Mesenchymal stem cell (in vitro differentiated cells and primary cell): ENCODE results near the gene HNF1B.

ENCODE experiments used
- DNase-seq: peaks from one replicate; pipeline ENCODE4 v3.0.0-alpha.2; 2013
- H2AFZ ChIP-seq: one replicate; pipeline ENCODE4 v1.6.1; 2013; ENCODE audit warnings: low read depth, mild to moderate bottlenecking, control low read depth, inconsistent platforms, low read length, moderate library complexity
- H2AK5ac ChIP-seq: 2 replicates; pipeline ENCODE4 v1.6.1; 2013; ENCODE audit warnings: low read length, moderate library complexity, mild to moderate bottlenecking, inconsistent platforms; ENCODE audit not compliant: severe bottlenecking
- H2BK120ac ChIP-seq: one replicate; pipeline ENCODE4 v1.6.1; 2013; ENCODE audit warnings: low read depth, mild to moderate bottlenecking, inconsistent platforms, low read length, moderate library complexity
- H2BK12ac ChIP-seq, 2 experiments: one replicate each; pipeline ENCODE4 v1.6.1; 2013; ENCODE audit warnings: inconsistent platforms in 2 of 2, low read length in 2 of 2, mild to moderate bottlenecking in 2 of 2, moderate library complexity in 2 of 2, control low read depth in 1 of 2
- H2BK15ac ChIP-seq: one replicate; pipeline ENCODE4 v1.6.1; 2013; ENCODE audit warnings: mild to moderate bottlenecking, low read depth, inconsistent platforms; ENCODE audit not compliant: poor library complexity, severe bottlenecking
- H2BK5ac ChIP-seq: 2 replicates; pipeline ENCODE4 v1.6.1; 2013; ENCODE audit warnings: low read depth, mild to moderate bottlenecking, low read length, control low read depth, inconsistent platforms; ENCODE audit not compliant: poor library complexity, severe bottlenecking
- H3K14ac ChIP-seq, 2 experiments: one replicate each; pipeline ENCODE4 v1.6.1; 2013; ENCODE audit warnings: inconsistent platforms in 2 of 2, low read length in 2 of 2, control low read depth in 1 of 2, mild to moderate bottlenecking in 1 of 2, moderate library complexity in 1 of 2
- H3K18ac ChIP-seq, 2 experiments: one replicate each; pipeline ENCODE4 v1.6.1; 2013; ENCODE audit warnings: inconsistent platforms in 2 of 2, low read length in 2 of 2, control low read depth in 1 of 2, low read depth in 1 of 2, mild to moderate bottlenecking in 1 of 2
- H3K23ac ChIP-seq, 2 experiments: one replicate each; pipeline ENCODE4 v1.6.1; 2013; ENCODE audit warnings: inconsistent platforms in 2 of 2, low read length in 2 of 2, mild to moderate bottlenecking in 2 of 2, moderate library complexity in 2 of 2, control low read depth in 1 of 2
- H3K27ac ChIP-seq: 2 replicates; pipeline ENCODE4 v1.5.1; 2013; ENCODE audit warnings: mild to moderate bottlenecking, moderate library complexity, low read length, control low read depth, inconsistent platforms; ENCODE audit not compliant: poor library complexity, severe bottlenecking
- H3K27me3 ChIP-seq, 2 experiments: 2 replicates each; pipeline versions ENCODE4 v1.6.1 to v1.7.0; 2013; ENCODE audit warnings: low read length in 2 of 2, mild to moderate bottlenecking in 2 of 2, moderate library complexity in 2 of 2, control low read depth in 1 of 2, inconsistent platforms in 1 of 2; ENCODE audit not compliant: control insufficient read depth in 1 of 2, insufficient read depth in 1 of 2
- H3K36me3 ChIP-seq, 2 experiments: 2 replicates each; pipeline versions ENCODE4 v1.6.1 to v1.7.0; 2013; ENCODE audit warnings: low read length in 2 of 2, control low read depth in 1 of 2, inconsistent platforms in 1 of 2, low read depth in 1 of 2, mild to moderate bottlenecking in 1 of 2; ENCODE audit not compliant: insufficient read depth in 2 of 2, control insufficient read depth in 1 of 2
- H3K4ac ChIP-seq, 2 experiments: one replicate each; pipeline ENCODE4 v1.6.1; 2013; ENCODE audit warnings: inconsistent platforms in 2 of 2, low read length in 2 of 2, mild to moderate bottlenecking in 2 of 2, moderate library complexity in 2 of 2, control low read depth in 1 of 2, low read depth in 1 of 2
- H3K4me1 ChIP-seq: 2 replicates; pipeline ENCODE4 v1.6.1; 2013; ENCODE audit warnings: low read depth, low read length, control low read depth; ENCODE audit not compliant: control insufficient read depth, insufficient read depth
- H3K4me2 ChIP-seq: 2 replicates; pipeline ENCODE4 v1.6.1; 2013; ENCODE audit warnings: low read length, mild to moderate bottlenecking, inconsistent platforms; ENCODE audit not compliant: poor library complexity, severe bottlenecking
- H3K4me3 ChIP-seq, 2 experiments: 2 replicates each; pipeline versions ENCODE4 v1.5.1 to v1.7.0; 2013; ENCODE audit warnings: low read length in 2 of 2, mild to moderate bottlenecking in 2 of 2, control low read depth in 1 of 2, low read depth in 1 of 2; ENCODE audit not compliant: insufficient read depth in 1 of 2
- H3K79me1 ChIP-seq: replicated peaks from 2 replicates; pipeline ENCODE4 v1.6.1; 2013; ENCODE audit warnings: mild to moderate bottlenecking, control low read depth, low read length, inconsistent platforms; ENCODE audit not compliant: poor library complexity, severe bottlenecking
- H3K9ac ChIP-seq: 2 replicates; pipeline ENCODE4 v1.7.0; 2013; ENCODE audit warnings: mild to moderate bottlenecking, low read length, moderate library complexity
- H3K9me3 ChIP-seq: 2 replicates; pipeline ENCODE4 v1.7.0; 2013; ENCODE audit warnings: mild to moderate bottlenecking, low read length; ENCODE audit not compliant: control insufficient read depth
- H4K8ac ChIP-seq: one replicate; pipeline ENCODE4 v1.6.1; 2013; ENCODE audit warnings: inconsistent platforms, mild to moderate bottlenecking, low read length, moderate library complexity
- H4K91ac ChIP-seq: one replicate; pipeline ENCODE4 v1.6.1; 2013; ENCODE audit warnings: mild to moderate bottlenecking, low read length, inconsistent platforms
- WGBS: methylation state at CpG from one replicate; pipeline ENCODE4 v1.1.7; 2013; ENCODE audit warnings: mixed read lengths; 5-methylcytosine and 5-hydroxymethylcytosine counted together

Gene HNF1B

DNA sequence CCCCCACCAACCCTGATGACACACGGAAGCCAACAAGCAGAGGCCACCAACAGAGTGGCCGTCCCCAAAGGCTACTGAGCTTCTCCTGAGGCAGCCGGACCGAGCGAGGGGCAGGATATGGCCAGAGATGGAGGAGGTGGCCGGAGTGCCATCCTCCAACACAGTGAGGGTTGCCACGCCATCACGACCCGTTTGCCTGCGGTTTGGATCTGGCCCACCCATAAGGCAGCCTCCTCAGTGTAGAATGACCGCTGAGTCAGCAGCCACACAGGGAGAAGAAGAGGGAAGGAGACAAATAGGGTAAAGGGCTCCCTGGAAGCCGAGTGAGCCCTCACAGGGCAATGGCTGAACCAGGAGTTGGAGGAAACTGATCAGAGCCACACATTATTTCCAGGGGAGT, 13.8 kb downstream of the HNF1B start:
- H3K4me1 ChIP-seq: peaks cover 40% of the 10 kb centered on the region
- no peak overlapping the region for H2BK5ac ChIP-seq
- no peak overlapping the region for H3K9ac ChIP-seq
- H2AFZ ChIP-seq: no peak overlapping the region
- H3K9me3 ChIP-seq: no peaks in the 10 kb centered on the region
- H3K36me3 ChIP-seq: peaks cover 0 to 78% of the 10 kb centered on the region in 2 experiments
- H3K27me3 ChIP-seq: peaks cover 0 to 75% of the 10 kb centered on the region in 2 experiments
- H3K79me1 ChIP-seq: no peaks in the 10 kb centered on the region
- H2BK15ac ChIP-seq: no peak overlapping the region
- H4K91ac ChIP-seq: no peak overlapping the region
- 92% methylated on average over 12 of the region's 12 CpGs for WGBS
- H3K27ac ChIP-seq: peak overlapping the region; percentile 11
- H4K8ac ChIP-seq: no peak overlapping the region
- H3K18ac ChIP-seq: no peak overlapping the region
- no peak overlapping the region for H3K4me2 ChIP-seq
- no peak overlapping the region for H3K14ac ChIP-seq
- H3K4ac ChIP-seq: no peak overlapping the region
- H2AK5ac ChIP-seq: no peak overlapping the region
- DNase-seq: no peak
- no peak overlapping the region for H3K4me3 ChIP-seq
- H2BK120ac ChIP-seq: no peak overlapping the region
- no peak overlapping the region for H3K23ac ChIP-seq
- no peak overlapping the region for H2BK12ac ChIP-seq

DNA sequence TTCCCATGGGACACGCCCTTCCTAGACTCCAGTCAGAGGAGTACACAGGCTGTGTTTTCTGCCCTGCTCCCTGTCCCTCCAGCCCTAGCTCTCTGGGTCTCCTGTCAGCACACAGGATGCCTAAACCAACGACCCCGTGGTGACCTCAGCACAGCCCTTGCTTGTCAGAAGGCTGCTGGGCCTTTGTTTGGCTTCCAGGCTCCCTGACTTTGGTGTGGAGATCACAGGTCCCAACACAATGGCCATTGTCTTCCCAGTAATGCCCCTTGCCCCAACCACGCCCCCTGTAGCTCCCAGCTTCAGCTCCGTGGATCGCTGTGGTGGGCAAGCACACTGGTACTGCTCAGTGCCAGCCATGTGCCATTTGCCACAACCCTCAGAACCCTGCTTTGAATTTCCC, 15.0 kb downstream of the HNF1B start:
- peaks cover 0 to 76% of the 10 kb centered on the region in 2 experiments for H3K27me3 ChIP-seq
- no peak overlapping the region for H3K4ac ChIP-seq
- peak overlapping the region; percentile 0 for H3K27ac ChIP-seq
- WGBS: 68% methylated on average over 6 of the region's 6 CpGs
- H2BK5ac ChIP-seq: no peak overlapping the region
- H4K8ac ChIP-seq: no peak overlapping the region
- H3K23ac ChIP-seq: no peak overlapping the region
- H2BK120ac ChIP-seq: no peak overlapping the region
- no peak overlapping the region for H3K14ac ChIP-seq
- DNase-seq: no peak
- H3K9ac ChIP-seq: no peak overlapping the region
- H3K36me3 ChIP-seq: peaks cover 0 to 77% of the 10 kb centered on the region in 2 experiments
- H3K4me2 ChIP-seq: no peak overlapping the region
- H2BK12ac ChIP-seq: no peak overlapping the region
- H2AK5ac ChIP-seq: peak overlapping the region; percentile 11
- no peaks in the 10 kb centered on the region for H3K9me3 ChIP-seq
- no peak overlapping the region for H3K18ac ChIP-seq
- H2BK15ac ChIP-seq: no peak overlapping the region
- H3K4me1 ChIP-seq: peaks cover 44% of the 10 kb centered on the region
- no peak overlapping the region for H4K91ac ChIP-seq
- H3K4me3 ChIP-seq: no peak overlapping the region
- H3K79me1 ChIP-seq: no peaks in the 10 kb centered on the region
- H2AFZ ChIP-seq: no peak overlapping the region

DNA sequence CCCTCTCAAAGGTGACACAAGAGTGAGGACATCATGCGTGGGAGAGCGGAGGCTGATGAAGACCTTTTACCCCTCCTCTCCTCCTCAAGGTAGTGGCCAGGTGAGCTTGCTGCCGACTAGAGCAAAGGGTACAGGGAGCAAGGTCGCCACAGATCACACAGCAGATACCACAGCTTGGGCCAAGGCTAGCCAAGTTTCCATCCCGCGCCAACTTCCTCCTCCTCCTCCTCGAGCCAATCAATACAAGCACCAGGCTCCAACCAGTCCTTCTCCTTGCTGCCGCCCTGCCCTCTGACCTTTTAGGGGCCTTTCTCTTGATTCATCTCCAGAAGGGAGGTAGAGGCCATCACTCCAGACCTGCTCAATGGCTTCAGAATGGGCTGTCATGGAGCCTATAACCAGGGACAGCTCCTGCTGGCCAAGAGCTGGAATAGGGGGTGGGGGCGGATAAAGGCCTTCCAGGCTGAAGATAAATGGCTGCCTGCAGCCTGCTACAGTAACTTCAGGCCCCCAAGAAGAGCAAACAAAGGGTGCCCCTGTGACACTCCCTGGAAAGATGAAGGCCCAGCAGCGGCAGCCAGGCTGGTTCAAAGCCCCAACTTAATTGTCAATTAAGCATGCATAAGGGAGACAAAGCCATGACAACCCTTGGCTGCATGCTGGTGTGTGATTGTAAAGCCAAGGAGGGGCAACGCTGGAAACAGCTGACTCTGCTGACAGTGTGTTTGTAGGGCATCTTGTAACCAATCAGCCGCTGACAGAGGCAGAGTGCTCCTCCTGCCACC, 17.8 kb downstream of the HNF1B start:
- H3K27me3 ChIP-seq: peaks cover 0 to 72% of the 10 kb centered on the region in 2 experiments
- no peak overlapping the region for H3K4me2 ChIP-seq
- H3K4me1 ChIP-seq: peaks cover 42% of the 10 kb centered on the region
- no peak overlapping the region for H3K23ac ChIP-seq
- no peak overlapping the region for H3K18ac ChIP-seq
- DNase-seq: no peak
- no peak overlapping the region for H2BK12ac ChIP-seq
- H2BK120ac ChIP-seq: no peak overlapping the region
- H3K27ac ChIP-seq: peak overlapping the region; percentile 6
- no peak overlapping the region for H2BK5ac ChIP-seq
- H3K36me3 ChIP-seq: peaks cover 0 to 83% of the 10 kb centered on the region in 2 experiments
- H2AK5ac ChIP-seq: no peak overlapping the region
- no peak overlapping the region for H2AFZ ChIP-seq
- 87% methylated on average over 12 of the region's 12 CpGs for WGBS
- H3K9me3 ChIP-seq: no peaks in the 10 kb centered on the region
- no peak overlapping the region for H3K9ac ChIP-seq
- no peaks in the 10 kb centered on the region for H3K79me1 ChIP-seq
- no peak overlapping the region for H4K91ac ChIP-seq
- no peak overlapping the region for H3K4ac ChIP-seq
- H4K8ac ChIP-seq: no peak overlapping the region
- H3K14ac ChIP-seq: no peak overlapping the region
- H2BK15ac ChIP-seq: no peak overlapping the region
- no peak overlapping the region for H3K4me3 ChIP-seq

DNA sequence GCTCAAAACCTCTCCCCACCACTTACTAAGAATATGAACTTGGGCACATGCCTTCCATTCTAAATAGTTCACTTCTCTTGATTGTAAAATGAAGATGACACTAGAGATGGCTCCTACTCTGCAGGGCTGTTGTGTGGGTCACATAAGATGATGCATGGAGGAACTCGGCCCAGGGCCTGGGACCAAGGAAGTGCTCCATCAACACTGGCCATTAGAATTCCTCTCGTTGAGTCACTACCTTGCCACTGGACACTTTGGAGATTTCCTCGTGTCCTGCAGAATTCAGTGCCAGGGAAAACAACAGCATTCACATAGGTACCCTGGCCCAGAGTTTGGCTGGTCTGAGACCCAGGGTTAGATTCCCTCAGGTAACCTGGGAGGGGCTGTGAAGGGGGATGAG, 18.6 kb downstream of the HNF1B start:
- Histone ChIP-seq H3K4me1 (peaks cover 37% of the 10 kb centered on the region), H3K14ac (no peak overlapping the region), H3K9ac (no peak overlapping the region), H3K4ac (no peak overlapping the region), H2BK15ac (no peak overlapping the region), H2AK5ac (no peak overlapping the region), H4K91ac (no peak overlapping the region), H2BK5ac (no peak overlapping the region), H3K18ac (no peak overlapping the region), H2BK120ac (no peak overlapping the region), H3K27me3 (peaks cover 0 to 73% of the 10 kb centered on the region in 2 experiments), H3K4me2 (no peak overlapping the region), H3K27ac (peak overlapping the region; percentile 48), H4K8ac (no peak overlapping the region), H3K23ac (no peak overlapping the region), H3K9me3 (no peaks in the 10 kb centered on the region), H3K36me3 (peaks cover 0 to 82% of the 10 kb centered on the region in 2 experiments), H2AFZ (no peak overlapping the region), H3K4me3 (no peak overlapping the region), H3K79me1 (no peaks in the 10 kb centered on the region), H2BK12ac (no peak overlapping the region)
- DNase-seq: no peak
- WGBS: 74% methylated on average over 3 of the region's 3 CpGs
